ENCODE data around the gene RFX2.

Gene RFX2

GRCh38 chr19:5952193-5953029 is 157.9 kb downstream of the RFX2 start:
- Histone ChIP-seq H3K27me3 (replicated peaks; ENCODE audit: control insufficient read depth, insufficient read depth, low read length) (no peaks in the 10 kb centered on the region), H3K36me3 (ENCODE audit: control insufficient read depth, insufficient read depth, low read length) (peaks cover 2% of the 10 kb centered on the region), H3K4me3 (replicated peaks; ENCODE audit: low read depth, low read length) (no peak overlapping the region)
- DNase-seq (ENCODE audit: extremely low read depth, insufficient read length) = no peak
- no peak for TF ChIP-seq CTCF (IDR thresholded peaks at IDR 0.05; ENCODE audit: insufficient read depth, low read length, poor library complexity, severe bottlenecking)

- Histone ChIP-seq H3K4me3 (replicated peaks; ENCODE audit: low read depth, low read length) (no peak overlapping the region), H3K36me3 (ENCODE audit: control insufficient read depth, insufficient read depth, low read length) (peaks cover 5% of the 10 kb centered on the region), H3K27me3 (replicated peaks; ENCODE audit: control insufficient read depth, insufficient read depth, low read length) (no peaks in the 10 kb centered on the region)
- TF ChIP-seq CTCF (IDR thresholded peaks at IDR 0.05; ENCODE audit: insufficient read depth, low read length, poor library complexity, severe bottlenecking) = no peak
- no peak for DNase-seq (ENCODE audit: extremely low read depth, insufficient read length)
Measured at GRCh38 chr19:5951338-5951861, 158.9 kb downstream of the RFX2 start.

- DNase-seq (ENCODE audit: extremely low read depth, insufficient read length) = no peak
- H3K4me3 ChIP-seq (replicated peaks; ENCODE audit: low read depth, low read length) = no peak overlapping the region
- H3K27me3 ChIP-seq (replicated peaks; ENCODE audit: control insufficient read depth, insufficient read depth, low read length) = no peaks in the 10 kb centered on the region
- H3K36me3 ChIP-seq (ENCODE audit: control insufficient read depth, insufficient read depth, low read length) = peaks cover 6% of the 10 kb centered on the region
- TF ChIP-seq CTCF (IDR thresholded peaks at IDR 0.05; ENCODE audit: insufficient read depth, low read length, poor library complexity, severe bottlenecking) = no peak
Measured at GRCh38 chr19:5950741-5951140, 159.6 kb downstream of the RFX2 start.

- no peak for TF ChIP-seq CTCF (IDR thresholded peaks at IDR 0.05; ENCODE audit: insufficient read depth, low read length, poor library complexity, severe bottlenecking)
- DNase-seq (ENCODE audit: extremely low read depth, insufficient read length) = no peak
- Histone ChIP-seq H3K36me3 (ENCODE audit: control insufficient read depth, insufficient read depth, low read length) (peaks cover 6% of the 10 kb centered on the region), H3K27me3 (replicated peaks; ENCODE audit: control insufficient read depth, insufficient read depth, low read length) (no peaks in the 10 kb centered on the region), H3K4me3 (replicated peaks; ENCODE audit: low read depth, low read length) (no peak overlapping the region)
Measured at GRCh38 chr19:5949792-5950305, 160.5 kb downstream of the RFX2 start.

GRCh38 chr19:5948752-5949564 is 161.3 kb downstream of the RFX2 start:
- Histone ChIP-seq H3K27me3 (replicated peaks; ENCODE audit: control insufficient read depth, insufficient read depth, low read length) (no peaks in the 10 kb centered on the region), H3K4me3 (replicated peaks; ENCODE audit: low read depth, low read length) (no peak overlapping the region), H3K36me3 (ENCODE audit: control insufficient read depth, insufficient read depth, low read length) (peaks cover 7% of the 10 kb centered on the region)
- no peak for TF ChIP-seq CTCF (IDR thresholded peaks at IDR 0.05; ENCODE audit: insufficient read depth, low read length, poor library complexity, severe bottlenecking)
- no peak for DNase-seq (ENCODE audit: extremely low read depth, insufficient read length)
